Nephron (organoid): Measurements from ENCODE around the gene TIGD3.

Experiments used
- H3K27ac Mint-ChIP-seq, 3 experiments: 2 replicates each; pipeline ENCODE4 v1.8.0; 2020; ENCODE audit warnings: mixed read lengths in 3 of 3, mild to moderate bottlenecking in 2 of 3, moderate library complexity in 1 of 3
- H3K27me3 Mint-ChIP-seq: 2 replicates; pipeline ENCODE4 v1.8.0; 2021; ENCODE audit warnings: low read depth, mild to moderate bottlenecking, moderate library complexity, mixed read lengths
- H3K36me3 Mint-ChIP-seq: 2 replicates; pipeline ENCODE4 v1.8.0; 2020; ENCODE audit warnings: low read depth, mixed read lengths
- H3K4me1 Mint-ChIP-seq: 2 replicates; pipeline ENCODE4 v1.8.0; 2020; ENCODE audit warnings: mixed read lengths
- H3K4me3 Mint-ChIP-seq, 3 experiments: 2 replicates each; pipeline ENCODE4 v1.8.0; 2020; ENCODE audit warnings: mild to moderate bottlenecking in 3 of 3, mixed read lengths in 3 of 3, moderate library complexity in 2 of 3
- H3K9me3 Mint-ChIP-seq: 2 replicates; pipeline ENCODE4 v1.8.0; 2020; ENCODE audit warnings: mixed read lengths
- TF ChIP-seq, protein P1 (sequence below), 3 experiments: fragments of 200-600 bp; sonication (generic); IDR thresholded peaks; one replicate each; pipeline ENCODE4 v1.5.0; 2021; ENCODE audit warnings: antibody characterized with exemption in 3 of 3; ENCODE audit not compliant: unreplicated experiment in 3 of 3

TIGD3 gene

DNA sequence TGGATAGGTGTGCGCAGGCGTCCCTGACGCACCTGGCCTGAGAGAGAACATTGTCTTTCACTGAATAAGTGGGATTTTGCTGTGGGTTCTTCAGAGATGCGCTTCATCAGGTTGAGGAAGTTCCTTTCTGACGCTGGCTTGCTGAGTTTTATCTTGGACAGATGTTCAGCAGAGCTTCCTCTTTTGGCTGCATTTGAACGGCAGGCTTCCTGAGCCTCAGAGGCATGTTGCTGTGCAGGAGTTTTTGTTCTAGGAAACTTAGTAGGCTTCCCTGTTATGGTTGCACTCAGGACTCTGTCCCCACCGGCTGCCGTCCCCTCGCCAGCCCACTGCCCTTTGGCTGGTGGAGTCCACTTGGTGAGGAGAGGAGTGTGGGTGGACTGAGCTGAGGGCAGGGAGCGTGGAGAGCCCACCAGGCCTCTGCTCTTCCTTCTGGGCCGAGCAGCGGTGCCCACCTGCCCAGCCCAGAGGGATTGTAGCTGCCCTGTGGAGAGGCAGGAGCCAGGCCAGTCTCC is 49.1 kb downstream of the TIGD3 start:
- no peak overlapping the region for H3K4me3 Mint-ChIP-seq
- H3K4me1 Mint-ChIP-seq, result peaks cover 2% of the 10 kb centered on the region
- TF ChIP-seq, protein P1, sequence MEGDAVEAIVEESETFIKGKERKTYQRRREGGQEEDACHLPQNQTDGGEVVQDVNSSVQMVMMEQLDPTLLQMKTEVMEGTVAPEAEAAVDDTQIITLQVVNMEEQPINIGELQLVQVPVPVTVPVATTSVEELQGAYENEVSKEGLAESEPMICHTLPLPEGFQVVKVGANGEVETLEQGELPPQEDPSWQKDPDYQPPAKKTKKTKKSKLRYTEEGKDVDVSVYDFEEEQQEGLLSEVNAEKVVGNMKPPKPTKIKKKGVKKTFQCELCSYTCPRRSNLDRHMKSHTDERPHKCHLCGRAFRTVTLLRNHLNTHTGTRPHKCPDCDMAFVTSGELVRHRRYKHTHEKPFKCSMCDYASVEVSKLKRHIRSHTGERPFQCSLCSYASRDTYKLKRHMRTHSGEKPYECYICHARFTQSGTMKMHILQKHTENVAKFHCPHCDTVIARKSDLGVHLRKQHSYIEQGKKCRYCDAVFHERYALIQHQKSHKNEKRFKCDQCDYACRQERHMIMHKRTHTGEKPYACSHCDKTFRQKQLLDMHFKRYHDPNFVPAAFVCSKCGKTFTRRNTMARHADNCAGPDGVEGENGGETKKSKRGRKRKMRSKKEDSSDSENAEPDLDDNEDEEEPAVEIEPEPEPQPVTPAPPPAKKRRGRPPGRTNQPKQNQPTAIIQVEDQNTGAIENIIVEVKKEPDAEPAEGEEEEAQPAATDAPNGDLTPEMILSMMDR (IDR thresholded peaks at IDR 0.05; ENCODE audit: unreplicated experiment in 3 of 3), result no peak
- H3K36me3 Mint-ChIP-seq, result peaks cover 19% of the 10 kb centered on the region
- no peaks in the 10 kb centered on the region for H3K9me3 Mint-ChIP-seq
- no peaks in the 10 kb centered on the region for H3K27me3 Mint-ChIP-seq
- no peak overlapping the region for H3K27ac Mint-ChIP-seq

DNA sequence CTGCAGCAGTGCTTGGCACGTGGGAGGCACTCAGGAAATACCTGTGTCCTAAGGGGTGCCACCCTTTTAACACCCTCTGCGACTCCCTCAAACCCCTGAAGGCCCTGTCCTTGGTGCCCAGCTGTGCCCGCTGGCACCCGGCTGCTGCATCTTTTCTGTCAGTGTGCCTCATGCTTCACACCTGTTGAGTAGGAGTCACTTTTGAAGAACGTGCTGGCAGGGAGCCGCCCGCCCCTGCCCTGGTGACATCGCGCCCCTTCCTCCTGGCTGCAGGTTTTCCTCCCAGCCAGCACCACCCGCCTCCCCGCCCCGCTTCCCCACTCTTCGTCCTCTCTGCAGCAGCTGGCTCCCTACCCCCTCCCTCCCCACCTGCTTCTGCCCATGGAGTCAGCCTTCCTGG is 49.7 kb downstream of the TIGD3 start:
- peaks cover 24% of the 10 kb centered on the region for H3K36me3 Mint-ChIP-seq
- H3K4me1 Mint-ChIP-seq, result no peaks in the 10 kb centered on the region
- TF ChIP-seq, protein P1 (IDR thresholded peaks at IDR 0.05; ENCODE audit: unreplicated experiment in 3 of 3), result no peak
- H3K4me3 Mint-ChIP-seq, result no peak overlapping the region
- no peak overlapping the region for H3K27ac Mint-ChIP-seq
- H3K27me3 Mint-ChIP-seq, result no peaks in the 10 kb centered on the region
- H3K9me3 Mint-ChIP-seq, result no peaks in the 10 kb centered on the region

DNA sequence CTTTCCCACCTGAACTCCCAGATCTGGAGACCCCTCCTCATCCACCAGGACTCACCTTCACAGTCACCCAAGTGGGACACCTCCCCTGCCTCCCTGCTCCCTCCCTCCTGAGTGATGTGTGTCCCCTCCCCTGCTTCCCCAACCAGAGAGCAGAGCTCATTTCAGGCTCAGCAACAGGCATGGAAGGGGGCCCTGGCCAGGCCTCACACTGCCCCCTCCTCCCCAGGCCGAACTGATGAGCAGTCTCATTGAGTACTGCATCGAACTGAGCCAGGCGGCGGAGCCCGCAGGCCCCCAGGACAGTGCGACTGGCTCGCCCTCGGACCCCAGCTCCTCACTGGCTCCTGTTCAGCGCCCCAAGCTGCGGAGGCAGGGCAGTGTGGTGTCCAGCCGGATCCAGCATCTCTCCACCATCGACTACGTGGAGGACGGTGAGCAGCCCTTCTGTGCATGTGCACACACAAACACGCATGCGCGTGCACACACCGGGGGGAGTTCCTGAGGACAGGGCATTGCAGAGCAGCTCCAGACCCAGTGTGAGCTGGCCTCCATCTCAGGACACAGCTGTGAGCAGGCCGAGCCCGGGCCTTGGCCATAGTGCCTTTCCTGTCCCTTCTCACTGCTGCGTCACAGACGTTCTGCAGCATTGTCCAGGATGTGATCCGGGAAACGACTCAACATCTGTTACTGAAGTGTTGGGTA is 50.2 kb downstream of the TIGD3 start:
- Mint-ChIP-seq H3K27me3 (no peaks in the 10 kb centered on the region), H3K4me1 (no peaks in the 10 kb centered on the region), H3K36me3 (peaks cover 23% of the 10 kb centered on the region), H3K27ac (no peak overlapping the region), H3K9me3 (no peaks in the 10 kb centered on the region), H3K4me3 (no peak overlapping the region)
- TF ChIP-seq, protein P1 (IDR thresholded peaks at IDR 0.05; ENCODE audit: unreplicated experiment in 3 of 3), result no peak
